ENCODE results near the gene PPY.
A peak's percentile ranks its signal among the peaks of the same experiment; 100 is the strongest.

PPY gene

GRCh38 chr17:43986225-43986981 is 44.1 kb upstream of the PPY start:
- no peaks in the 10 kb centered on the region for H3K27me3 ChIP-seq (replicated peaks; ENCODE audit: insufficient read depth, low read length)
- peak overlapping the region; percentile 55 for H3K4me2 ChIP-seq (ENCODE audit: low read depth, low read length)
- peak; percentile 39 for DNase-seq
- H3K4me1 ChIP-seq (ENCODE audit: low read length): peaks cover 13% of the 10 kb centered on the region
- H3K79me2 ChIP-seq (ENCODE audit: low read length): no peaks in the 10 kb centered on the region
- H4K20me1 ChIP-seq (ENCODE audit: insufficient read depth, low read length): no peaks in the 10 kb centered on the region
- no peak overlapping the region for H3K9ac ChIP-seq (ENCODE audit: low read length)
- H3K27ac ChIP-seq (ENCODE audit: low read length): peak overlapping the region; percentile 28; the same call in 1 of the 2 replicates
- no peaks in the 10 kb centered on the region for H3K9me2 ChIP-seq (replicated peaks; ENCODE audit: insufficient read depth, low read length)
- H3K4me3 ChIP-seq (ENCODE audit: low read length): no peak overlapping the region
- no peaks in the 10 kb centered on the region for H3K36me3 ChIP-seq (replicated peaks; ENCODE audit: insufficient read depth, low read length)
- no peaks in the 10 kb centered on the region for H3F3A ChIP-seq (ENCODE audit: insufficient read depth, low read length)
- H2AFZ ChIP-seq (ENCODE audit: low read length): peak overlapping the region; percentile 19
- TF ChIP-seq CTCF (IDR thresholded peaks at IDR 0.05; ENCODE audit: low read length): no peak
- no peak for TF ChIP-seq EZH2 (optimal IDR thresholded peaks at IDR 0.05; ENCODE audit: low read depth, low read length)
- TF ChIP-seq EZH2phosphoT487 (IDR thresholded peaks at IDR 0.05; ENCODE audit: low read length): no peak
- no peaks in the 10 kb centered on the region for H3K9me3 ChIP-seq (replicated peaks; ENCODE audit: insufficient read depth, low read length)

- Histone ChIP-seq H4K20me1 (ENCODE audit: insufficient read depth, low read length) (no peaks in the 10 kb centered on the region), H3K9me3 (replicated peaks; ENCODE audit: insufficient read depth, low read length) (no peaks in the 10 kb centered on the region), H3K79me2 (ENCODE audit: low read length) (no peaks in the 10 kb centered on the region), H2AFZ (ENCODE audit: low read length) (no peak overlapping the region), H3F3A (ENCODE audit: insufficient read depth, low read length) (no peaks in the 10 kb centered on the region), H3K4me3 (ENCODE audit: low read length) (no peak overlapping the region), H3K4me2 (ENCODE audit: low read depth, low read length) (no peak overlapping the region), H3K9ac (ENCODE audit: low read length) (no peak overlapping the region), H3K4me1 (ENCODE audit: low read length) (peaks cover 13% of the 10 kb centered on the region), H3K27me3 (replicated peaks; ENCODE audit: insufficient read depth, low read length) (no peaks in the 10 kb centered on the region), H3K27ac (ENCODE audit: low read length) (no peak overlapping the region), H3K9me2 (replicated peaks; ENCODE audit: insufficient read depth, low read length) (no peaks in the 10 kb centered on the region), H3K36me3 (replicated peaks; ENCODE audit: insufficient read depth, low read length) (no peaks in the 10 kb centered on the region)
- no peak for DNase-seq
- TF ChIP-seq EZH2phosphoT487 (IDR thresholded peaks at IDR 0.05; ENCODE audit: low read length): no peak
- TF ChIP-seq EZH2 (optimal IDR thresholded peaks at IDR 0.05; ENCODE audit: low read depth, low read length): no peak
- TF ChIP-seq CTCF (IDR thresholded peaks at IDR 0.05; ENCODE audit: low read length): no peak
These were observed 42.2 kb upstream of the PPY start for GRCh38 chr17:43984521-43984920.

- Histone ChIP-seq H2AFZ (ENCODE audit: low read length) (no peak overlapping the region), H3K36me3 (replicated peaks; ENCODE audit: insufficient read depth, low read length) (no peaks in the 10 kb centered on the region), H3K27me3 (replicated peaks; ENCODE audit: insufficient read depth, low read length) (no peaks in the 10 kb centered on the region; the same call in 1 of the 2 replicates), H4K20me1 (ENCODE audit: insufficient read depth, low read length) (no peaks in the 10 kb centered on the region), H3F3A (ENCODE audit: insufficient read depth, low read length) (no peaks in the 10 kb centered on the region), H3K9me3 (replicated peaks; ENCODE audit: insufficient read depth, low read length) (no peaks in the 10 kb centered on the region), H3K4me1 (ENCODE audit: low read length) (peaks cover 13% of the 10 kb centered on the region), H3K4me3 (ENCODE audit: low read length) (no peak overlapping the region), H3K4me2 (ENCODE audit: low read depth, low read length) (no peak overlapping the region), H3K79me2 (ENCODE audit: low read length) (no peaks in the 10 kb centered on the region), H3K27ac (ENCODE audit: low read length) (no peak overlapping the region), H3K9me2 (replicated peaks; ENCODE audit: insufficient read depth, low read length) (no peaks in the 10 kb centered on the region), H3K9ac (ENCODE audit: low read length) (no peak overlapping the region)
- no peak for DNase-seq
- TF ChIP-seq EZH2 (optimal IDR thresholded peaks at IDR 0.05; ENCODE audit: low read depth, low read length) (no peak), EZH2phosphoT487 (IDR thresholded peaks at IDR 0.05; ENCODE audit: low read length) (no peak), CTCF (IDR thresholded peaks at IDR 0.05; ENCODE audit: low read length) (no peak)
These were observed 41.5 kb upstream of the PPY start for GRCh38 chr17:43983515-43984411.

All from MM.1S (cell line).